ENCODE results near the gene BIN1.

Gene BIN1, protein sequence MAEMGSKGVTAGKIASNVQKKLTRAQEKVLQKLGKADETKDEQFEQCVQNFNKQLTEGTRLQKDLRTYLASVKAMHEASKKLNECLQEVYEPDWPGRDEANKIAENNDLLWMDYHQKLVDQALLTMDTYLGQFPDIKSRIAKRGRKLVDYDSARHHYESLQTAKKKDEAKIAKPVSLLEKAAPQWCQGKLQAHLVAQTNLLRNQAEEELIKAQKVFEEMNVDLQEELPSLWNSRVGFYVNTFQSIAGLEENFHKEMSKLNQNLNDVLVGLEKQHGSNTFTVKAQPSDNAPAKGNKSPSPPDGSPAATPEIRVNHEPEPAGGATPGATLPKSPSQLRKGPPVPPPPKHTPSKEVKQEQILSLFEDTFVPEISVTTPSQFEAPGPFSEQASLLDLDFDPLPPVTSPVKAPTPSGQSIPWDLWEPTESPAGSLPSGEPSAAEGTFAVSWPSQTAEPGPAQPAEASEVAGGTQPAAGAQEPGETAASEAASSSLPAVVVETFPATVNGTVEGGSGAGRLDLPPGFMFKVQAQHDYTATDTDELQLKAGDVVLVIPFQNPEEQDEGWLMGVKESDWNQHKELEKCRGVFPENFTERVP

DNA sequence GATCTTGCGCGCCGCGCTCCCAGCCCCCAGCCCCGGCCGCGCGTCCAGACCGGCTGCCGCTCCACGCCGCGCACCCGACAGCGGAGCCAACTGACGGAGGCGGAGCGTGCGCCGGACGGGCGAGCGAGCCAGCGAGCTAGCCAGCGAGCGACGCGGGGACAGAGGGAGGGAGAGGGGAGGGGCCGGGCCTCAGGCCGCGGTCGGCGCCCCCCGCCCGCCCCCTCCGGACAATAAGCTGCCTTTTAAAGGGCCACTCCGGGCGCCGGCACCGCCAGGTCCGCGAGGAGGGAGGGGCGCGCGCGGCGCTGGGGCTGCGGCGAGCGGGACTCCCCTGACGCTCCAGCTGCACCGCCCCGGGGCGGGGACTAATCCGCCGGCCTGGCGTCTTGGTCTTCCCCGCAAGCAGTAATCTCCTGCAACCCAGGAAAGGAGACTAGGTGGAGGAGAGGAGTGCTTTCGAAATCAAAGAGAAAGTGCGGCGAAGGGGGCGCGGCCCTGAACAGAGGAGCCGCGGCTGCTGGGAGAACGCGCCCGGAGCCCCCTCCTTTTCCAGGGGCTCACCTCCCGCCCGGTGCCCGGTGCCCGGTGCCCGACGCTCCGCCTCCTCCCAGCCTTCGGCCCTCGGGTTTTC is at the start of gene BIN1:
Gene BIN1 (minus strand): TSS at position 164 of the 631 bp plus-strand sequence. CDS start 211 bp downstream, outside the sequence.
- FAIRE-seq, result no peak

DNA sequence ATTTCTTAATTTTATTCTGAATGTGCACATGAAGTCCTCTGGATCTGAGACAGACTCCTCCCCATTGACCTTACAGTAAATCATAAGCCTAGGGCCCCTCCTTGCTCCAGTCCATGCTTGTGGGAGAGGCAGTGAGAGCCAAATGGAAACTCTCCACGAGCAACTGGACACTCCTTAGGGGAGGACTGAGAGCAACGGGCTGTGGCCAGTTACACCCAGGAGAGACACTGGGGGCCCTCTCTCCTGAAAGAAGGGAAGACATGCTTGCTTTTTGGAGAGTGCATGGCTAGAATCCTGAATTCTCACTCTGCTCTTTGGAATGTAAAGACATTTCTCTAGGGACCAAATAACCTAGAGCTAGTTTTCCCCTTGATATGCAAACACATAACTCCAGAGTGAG is 49.0 kb upstream of the BIN1 start:
- no peak for FAIRE-seq

DNA sequence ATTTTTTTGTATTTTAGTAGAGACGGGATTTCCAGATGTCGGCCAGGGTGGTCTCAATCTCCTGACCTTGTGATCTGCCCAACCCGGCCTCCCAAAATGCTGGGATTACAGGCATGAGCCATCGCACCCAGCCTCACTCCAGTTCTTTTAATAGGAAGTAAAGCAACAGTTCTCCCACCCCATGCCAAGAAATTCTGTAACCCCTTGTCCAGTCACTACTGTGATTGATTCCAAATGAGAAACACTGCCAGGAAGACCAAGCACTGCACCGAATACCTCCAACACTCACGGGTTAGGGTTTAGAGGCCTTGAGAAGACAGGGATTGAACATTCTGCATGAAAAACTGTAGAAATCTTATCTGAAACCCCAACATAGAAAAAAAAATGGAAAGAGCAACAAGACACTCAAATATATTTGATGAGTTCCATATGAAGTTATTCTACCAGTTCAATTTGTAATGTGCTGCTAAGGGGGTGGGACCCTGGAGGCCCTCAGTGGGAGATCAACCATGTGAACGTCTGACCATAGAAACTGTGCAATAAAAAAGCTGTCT is 48.2 kb upstream of the BIN1 start:
- no peak for FAIRE-seq

DNA sequence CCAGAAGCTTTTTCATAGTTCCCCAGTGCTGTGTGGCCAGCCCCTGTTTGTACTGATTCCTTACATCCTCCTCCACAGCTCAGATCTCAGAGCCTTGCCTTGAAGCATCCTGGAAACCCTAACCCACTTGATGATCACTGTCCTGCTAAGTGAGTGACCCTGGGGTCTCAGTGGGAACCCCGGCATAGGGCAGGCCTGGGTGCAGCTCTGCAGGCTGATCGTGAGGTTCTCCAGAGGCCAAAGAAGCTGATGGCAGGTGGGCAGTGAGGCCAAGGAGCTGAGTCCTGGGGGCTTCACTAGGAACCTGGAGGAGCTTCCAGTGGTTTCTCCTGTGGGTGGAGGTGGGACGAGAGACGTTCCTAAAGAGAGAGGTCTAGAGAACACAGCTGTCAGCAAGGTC is 47.4 kb upstream of the BIN1 start:
- FAIRE-seq, result no peak

DNA sequence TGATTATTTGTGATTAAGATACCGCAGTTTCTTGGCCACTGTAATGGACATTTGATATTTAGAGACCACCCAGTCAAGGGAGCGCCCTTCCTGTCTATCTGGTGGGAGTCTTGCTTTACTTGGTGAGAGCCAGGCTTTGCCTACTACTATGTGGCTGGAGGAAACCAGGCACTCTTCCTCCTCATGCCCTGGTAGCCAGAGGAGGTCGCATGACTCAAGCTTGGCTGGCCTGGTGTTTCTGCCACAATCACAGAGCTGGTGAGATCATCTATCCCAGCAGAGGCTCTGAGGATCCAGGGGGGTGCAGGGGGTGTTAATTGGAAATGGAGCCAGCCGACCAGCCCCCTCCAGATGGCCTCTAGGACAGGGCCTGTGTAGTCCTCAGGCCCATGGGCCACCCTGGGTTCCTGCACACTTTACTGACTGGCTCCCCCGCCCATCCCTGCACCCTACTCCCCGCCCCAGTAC is 46.8 kb upstream of the BIN1 start:
- FAIRE-seq, result no peak

DNA sequence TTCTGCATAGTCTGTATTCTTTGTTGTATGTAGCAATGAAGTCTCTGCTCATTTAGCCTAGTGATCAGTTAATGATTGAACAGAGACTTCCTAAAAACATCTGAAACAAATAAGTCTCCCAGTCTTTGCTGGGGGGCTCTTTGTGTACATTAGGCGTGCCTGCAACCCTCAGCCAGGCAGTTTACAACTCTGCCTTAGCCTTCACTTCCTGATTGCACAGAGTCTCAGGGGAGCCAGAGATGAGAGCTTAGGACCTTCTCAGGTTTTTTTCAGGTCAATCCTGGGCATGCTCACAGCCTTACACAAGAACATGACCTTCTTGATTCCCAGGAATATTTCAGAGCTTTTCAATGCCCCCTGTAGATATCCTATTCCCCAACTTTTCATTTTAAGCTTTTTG is 44.0 kb upstream of the BIN1 start:
- FAIRE-seq, result no peak

DNA sequence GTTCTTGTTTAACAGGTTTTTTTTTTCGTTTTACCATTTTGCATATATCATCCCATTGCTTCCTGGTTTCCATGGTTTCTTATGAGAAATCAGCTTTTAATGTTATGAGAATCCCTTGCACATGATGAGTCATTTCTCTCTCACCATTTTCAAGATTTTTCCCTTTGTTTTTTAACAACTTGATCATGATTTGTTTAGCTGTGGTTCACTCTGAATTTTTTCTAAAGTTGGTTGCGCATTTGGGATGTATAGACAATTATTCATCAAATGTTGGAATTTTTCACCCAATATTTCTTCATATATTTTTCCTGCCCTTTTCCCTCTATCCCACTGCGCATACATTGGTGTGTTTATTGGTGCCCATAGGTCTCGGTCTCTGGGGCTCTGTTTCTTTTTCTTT is 42.4 kb upstream of the BIN1 start:
- FAIRE-seq, result no peak

DNA sequence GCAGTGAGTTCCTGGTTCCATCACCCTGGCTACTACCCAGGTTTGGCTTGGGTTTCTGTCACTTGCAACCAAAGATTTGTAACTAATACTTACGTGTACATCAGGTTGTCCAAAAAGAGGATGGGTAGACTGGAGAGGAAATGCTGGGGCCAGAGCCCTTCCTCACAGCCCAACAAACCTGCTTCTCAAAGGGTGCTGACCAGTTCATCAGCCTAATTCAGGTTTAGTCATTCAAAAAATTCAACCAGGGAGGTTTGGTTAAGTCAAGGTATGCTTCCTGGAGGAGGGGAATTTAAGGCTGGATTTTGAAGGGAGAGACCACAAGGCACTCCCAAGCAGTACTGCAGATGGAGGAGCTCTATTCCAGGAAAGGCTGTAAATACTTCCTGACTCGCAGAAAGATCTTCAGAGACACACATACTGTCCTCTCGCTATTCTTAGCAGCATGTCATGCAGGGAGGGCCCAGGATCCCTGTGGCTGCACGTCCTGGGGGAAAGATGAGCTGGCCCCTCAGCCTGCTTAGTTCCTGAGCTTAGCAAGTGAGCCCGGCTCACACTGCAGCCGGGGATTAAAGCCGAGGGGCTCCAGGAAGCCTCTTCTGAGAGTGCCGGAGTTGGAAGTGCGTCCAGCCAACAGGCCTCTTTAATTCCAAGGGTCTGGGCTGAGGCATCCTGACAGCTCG is 40.0 kb upstream of the BIN1 start:
- FAIRE-seq, result no peak

DNA sequence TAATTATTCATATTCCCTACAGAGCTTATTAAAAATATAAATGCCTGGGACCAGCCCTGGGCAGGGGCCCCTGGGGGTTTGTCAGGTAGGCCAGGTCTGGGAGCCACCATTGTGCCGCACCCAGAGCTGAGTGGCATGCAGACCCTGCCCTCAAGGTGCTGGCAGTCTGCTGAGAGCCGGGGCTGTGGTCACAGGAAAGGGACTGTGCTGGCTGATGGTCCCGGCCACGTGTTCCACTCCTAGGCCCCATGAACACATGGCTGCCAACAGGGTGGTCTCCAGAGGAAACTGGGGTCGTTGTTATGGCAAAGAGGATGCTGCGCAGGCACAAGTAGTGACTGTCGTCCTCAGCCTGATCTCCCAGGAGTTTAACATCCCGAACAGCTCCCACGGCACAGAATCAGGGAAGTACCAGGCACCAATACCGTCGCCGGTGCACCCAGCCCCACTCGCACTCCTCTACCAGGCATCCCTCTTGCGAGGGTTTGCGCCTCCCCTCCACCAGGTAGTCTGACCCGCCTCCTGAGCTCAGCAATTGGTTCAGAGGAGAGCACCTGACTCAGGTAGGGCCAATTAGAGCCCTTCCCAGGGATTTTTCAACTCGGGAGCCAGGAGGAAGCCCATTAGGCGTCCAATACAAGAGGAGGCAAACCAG is 39.2 kb upstream of the BIN1 start:
- no peak for FAIRE-seq

DNA sequence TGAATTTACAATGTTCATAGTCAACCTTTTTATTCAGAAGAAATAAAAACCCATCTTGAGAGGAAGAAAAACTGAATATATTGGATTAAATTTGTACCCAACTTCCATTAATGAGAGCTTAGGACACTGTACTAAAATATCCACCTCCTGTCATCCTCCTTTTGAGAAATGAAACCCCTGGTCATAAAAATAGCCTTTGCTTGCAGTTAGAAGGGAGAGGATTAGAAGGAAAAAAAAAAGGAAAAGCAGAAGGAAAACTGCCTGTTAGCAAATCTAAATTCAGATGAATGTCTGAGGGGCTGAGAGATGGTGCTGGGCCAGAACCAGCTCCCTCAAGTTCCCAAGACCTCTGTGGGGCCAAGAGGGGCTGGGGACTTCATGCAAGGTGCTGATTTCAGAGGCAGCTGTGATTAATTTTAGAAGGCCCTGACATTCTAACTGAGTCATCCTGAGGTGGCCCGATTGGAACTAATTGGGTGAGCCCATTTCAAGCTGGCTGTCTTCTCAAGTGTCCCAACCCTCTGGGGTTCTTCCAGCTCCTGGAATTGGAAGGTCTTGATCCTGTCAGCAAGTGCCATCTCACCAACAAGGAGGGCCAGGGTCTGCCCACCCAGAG is 38.4 kb upstream of the BIN1 start:
- FAIRE-seq, result no peak

DNA sequence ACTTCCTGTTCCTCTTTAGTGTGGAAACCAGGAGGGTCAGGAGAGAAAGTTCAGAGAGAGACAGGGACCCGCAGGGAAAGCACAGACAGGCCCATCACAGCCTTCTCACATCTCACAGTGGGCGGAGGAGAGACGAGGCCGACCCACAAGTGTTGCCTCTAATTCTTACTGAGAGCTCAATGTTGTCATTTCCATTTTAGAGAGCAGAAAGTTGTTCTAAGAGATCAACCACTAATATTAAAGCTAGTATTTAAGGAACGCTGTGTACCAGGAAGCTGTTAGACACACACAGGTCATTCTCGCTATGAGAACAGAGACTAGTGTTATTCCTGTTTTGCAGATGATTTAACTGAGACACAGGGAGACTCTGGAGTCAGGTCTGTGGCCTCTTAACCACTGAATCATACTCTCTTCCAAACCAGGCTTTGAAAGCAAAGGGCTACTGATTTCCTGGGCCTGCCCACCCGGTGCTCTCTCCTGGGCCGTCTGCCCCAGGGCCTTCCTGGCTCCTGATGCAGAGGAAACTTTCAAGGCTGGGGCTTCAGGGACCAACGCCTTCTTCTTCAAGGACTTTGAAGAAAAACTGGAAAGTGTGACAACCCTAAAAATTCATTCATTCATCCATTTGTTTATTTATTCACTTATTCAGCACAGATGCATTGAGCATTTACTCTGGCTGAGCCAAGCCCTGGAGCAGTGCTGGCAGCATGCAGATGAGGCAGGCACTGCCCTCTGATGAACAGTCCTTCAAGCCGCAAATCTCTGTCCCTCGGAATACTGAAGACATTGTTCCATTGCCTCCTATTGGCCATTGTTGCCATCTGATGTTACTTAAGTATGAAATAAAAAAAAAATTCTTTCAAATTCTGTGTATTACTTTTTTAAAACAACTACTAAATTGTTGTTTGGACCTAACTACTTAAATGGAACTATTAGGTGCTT is 37.2 kb upstream of the BIN1 start:
- FAIRE-seq, result no peak

DNA sequence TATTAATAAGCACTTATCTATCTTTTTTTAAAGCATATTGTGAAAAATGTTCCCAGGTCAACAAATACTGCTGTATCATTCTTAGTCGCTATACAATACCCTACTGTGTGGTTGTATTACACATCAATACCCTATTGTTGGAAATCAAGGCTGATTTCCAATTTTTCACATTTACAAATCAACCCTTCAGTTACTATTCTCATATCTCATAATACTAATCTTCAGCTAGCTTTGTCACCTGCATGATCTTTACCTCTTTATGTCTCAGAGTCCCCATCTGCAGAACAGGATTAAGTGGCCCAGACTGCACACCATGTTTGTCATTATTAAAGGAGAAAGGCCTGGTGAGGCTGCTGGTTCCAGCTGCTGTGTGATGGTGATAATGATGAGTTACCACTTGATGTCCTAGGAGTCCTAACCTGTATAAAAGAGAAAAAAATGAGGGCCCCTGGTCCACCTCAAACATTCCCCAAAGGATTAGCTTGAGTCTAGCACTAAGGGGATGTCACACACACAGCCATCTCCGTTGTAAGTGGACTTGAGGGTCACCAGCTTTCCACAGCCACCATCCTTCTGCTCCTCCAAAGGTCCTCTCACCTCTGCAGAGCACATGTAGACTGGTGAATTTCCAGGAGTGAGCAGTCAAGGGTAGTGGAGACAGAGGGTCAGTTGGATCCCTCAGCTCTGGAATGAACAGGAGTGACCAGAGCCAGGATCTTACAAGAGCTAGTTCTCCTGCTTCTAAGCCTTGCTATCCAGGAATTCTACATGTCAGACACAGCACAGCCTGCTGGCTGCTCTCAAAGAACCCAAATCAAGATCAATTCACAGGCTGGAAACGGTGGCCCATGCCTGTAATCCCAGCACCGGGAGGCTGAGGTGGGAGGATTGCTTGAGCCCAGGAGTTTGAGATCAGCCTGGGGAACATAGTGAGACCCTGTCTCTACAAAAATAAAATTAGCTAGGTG is 36.0 kb upstream of the BIN1 start:
- no peak for FAIRE-seq

DNA sequence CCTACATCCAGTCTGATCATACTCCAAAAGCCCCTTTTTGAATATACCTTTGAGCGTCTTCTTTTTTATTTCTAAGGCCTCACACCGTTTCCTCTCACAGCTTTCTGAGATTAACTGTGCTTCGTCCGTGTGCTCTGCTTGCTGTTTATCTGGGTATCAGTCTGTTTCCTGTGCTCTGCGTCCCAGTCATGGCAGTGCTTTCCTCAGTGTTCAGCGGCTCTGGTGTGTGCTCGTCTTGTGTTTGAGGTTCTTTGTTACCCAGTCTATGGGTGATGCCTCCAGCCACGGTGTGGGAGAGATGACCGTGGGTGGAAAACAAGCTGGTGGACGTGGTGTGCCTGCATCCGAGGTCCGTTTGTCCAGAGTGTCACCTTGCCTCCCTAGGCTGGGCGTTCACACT is 33.6 kb upstream of the BIN1 start:
- no peak for FAIRE-seq

DNA sequence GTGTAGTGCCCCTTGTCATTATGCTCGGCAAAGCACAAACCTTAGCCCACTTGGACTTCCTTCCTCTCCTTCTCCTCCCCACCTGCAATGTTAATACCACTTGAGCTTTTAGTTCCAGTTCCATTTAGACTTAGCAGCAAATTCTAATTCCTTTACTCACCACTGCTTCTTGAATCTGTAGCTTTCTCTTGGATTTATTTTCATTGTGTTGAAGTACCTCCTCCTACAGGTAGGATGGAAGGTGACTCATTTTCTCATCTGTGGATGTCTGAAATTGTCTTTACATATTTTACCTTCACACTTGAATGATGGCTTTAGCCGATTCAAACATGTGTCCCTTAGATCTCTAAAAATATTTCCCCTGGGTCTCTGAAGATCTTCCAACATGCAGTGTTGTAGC is 32.8 kb upstream of the BIN1 start:
- FAIRE-seq, result no peak

DNA sequence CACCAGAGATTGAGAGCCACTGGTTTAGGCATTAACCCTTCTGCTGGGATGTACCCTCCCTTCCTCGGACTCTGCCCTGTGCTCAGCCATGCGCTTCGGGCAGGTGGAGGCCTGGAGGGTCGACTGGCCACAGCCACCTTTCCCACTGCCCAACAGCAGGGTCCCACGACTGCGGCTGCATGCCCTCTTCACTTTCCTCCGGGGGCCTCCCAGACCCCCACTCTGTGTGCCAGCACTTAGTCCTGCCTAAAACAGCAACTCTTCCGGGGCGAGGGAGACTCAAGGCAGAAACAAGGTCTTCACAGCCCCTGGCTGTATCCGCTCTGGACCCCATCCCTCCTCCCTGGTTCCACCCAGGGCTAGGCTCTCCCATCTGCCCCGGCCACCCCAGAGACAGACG is 31.3 kb upstream of the BIN1 start:
- FAIRE-seq, result no peak

DNA sequence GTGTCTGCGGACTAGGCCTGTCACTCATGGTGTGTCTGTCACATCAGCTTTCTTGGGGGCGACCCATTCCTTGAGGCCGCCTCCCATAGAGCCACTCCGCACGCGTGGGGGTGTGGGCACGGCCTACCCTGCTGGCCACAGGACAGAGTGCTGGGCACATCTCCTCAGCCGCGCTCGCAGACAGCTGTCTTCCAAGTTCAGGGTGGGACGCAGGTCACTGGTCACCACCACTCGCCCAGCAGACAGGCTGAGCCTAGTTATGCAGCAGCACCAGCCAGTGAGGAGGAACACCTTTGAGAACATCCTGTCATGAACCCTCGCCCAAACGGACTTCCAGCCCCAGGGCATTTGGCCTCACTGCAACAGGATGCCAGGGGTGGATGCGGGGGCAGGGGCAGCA is 30.8 kb upstream of the BIN1 start:
- FAIRE-seq, result no peak

DNA sequence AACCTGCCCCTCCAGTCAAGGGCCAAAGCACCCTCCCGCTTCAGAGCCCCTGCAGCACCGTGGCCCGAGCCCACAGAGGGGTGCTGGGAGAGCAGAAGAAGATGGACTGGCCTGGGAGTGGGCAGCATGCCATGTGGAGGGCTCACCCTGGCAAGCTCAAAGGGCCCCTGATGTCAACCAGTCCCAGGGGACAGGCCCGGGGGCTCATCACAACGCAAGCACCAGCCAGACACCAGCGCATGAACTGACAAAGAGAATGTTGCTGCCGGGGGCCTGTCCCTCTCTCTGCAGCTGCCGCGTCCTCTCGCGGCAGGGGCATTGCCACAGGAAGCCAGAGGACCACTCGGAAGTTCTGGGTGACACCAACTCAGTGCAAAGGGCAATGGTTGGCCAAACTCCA is 30.3 kb upstream of the BIN1 start:
- no peak for FAIRE-seq

DNA sequence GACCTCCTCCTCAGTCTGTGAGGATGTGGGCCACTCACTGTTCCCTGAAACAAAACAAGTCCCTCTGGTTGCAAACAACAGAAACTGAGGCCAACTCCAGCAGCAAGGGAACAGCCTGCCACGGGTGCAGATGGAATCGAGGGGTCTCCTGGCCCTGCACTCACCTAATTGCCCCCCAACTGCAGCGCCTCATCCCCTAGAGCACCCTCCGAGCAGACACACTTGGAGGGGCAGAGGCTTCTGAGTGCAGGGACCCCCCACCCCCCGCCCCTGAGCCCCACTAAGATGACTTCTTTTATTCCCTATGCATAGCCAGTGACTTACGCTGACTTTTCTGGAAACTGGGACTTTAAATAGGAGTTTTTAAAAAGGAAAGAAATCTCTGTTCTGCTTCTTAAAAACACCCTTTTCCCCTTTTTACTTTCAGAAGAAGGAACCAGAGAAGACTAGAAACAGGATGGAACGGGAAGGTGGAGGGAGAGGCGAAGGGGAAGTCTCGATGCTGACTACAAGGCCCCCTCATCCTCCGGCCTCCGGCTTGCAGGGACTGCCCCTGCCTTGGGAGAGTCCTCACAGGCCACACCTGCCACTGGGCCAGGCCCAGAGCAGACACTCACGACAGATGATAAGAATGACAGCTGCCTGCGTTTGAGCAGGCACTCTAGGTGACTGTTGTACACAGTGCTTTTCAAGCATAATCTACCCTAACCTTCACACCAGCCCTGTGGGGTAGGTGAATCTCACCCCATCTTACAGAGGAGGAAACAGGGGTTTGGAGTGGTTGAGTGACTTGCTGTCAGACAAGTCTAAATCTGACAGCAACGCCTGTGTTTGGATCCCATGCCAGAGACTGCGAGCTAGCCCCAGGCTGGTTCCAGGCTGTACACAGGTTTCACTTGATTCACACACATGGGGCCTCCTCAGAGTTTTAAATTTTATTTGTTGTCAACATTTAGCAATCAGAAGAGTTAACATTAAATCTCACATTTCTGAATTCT is 28.2 kb upstream of the BIN1 start:
- FAIRE-seq, result no peak

DNA sequence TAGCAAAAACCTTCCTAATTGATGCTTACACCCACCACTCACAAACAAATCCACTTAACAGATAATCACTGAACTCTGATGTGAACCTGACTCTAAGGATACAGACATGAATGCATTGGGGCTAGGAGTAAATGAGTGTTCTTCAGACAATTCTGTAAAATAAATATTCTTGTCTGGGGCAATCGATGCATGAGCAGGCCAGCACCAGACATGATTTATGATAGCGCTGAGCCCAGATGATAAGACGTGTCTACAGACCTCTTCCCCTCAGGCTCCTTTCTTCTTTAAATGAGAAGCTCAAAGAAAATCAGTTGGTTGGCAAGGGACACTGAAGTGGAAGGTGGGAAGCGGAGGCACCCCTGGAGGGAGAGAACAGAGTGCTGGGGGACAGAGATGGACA is 27.3 kb upstream of the BIN1 start:
- no peak for FAIRE-seq
